ENCODE data around the gene CCDC177. TPM values are rescaled to one million over a fixed set of nuclear protein-coding genes. Genes with fewer than 3 reads are reported as not detected.

The CCDC177 gene
- total and polyA plus RNA-seq, 11 donors: 0.06 TPM; not detected in 10

DNA sequence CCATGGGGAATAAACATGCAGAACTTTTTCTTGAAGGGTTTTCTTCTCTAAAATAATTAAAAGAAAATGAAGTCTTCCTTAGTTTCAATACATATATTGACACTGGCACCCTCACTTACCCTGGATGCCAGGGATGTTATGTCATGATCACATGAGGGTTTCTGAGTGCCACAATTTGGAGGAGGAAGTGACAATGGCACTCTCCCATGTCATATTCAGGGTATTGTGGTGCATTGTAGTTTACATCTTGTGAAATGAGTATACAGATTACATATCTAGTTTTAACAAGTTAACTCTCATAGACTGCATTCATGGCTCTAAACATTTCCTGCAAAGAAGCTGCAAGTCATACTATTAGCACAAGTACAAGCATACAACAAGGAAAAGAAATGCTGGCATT, 37.7 kb downstream of the CCDC177 start:
- H3K4me1 ChIP-seq: peaks cover 0 to 5% (median 0%) of the 10 kb centered on the region in 12 donors

GRCh38 chr14:69535230-69535848, 39.3 kb downstream of the CCDC177 start:
- Histone ChIP-seq H3K4me1 (peaks cover 0 to 5% (median 0%) of the 10 kb centered on the region in 12 donors), H3K27me3 (peaks cover 0 to 16% (median 0%) of the 10 kb centered on the region in 9 donors), H3K36me3 (no peaks in the 10 kb centered on the region), H3K4me3 (no peak overlapping the region), H3K9me3 (no peaks in the 10 kb centered on the region), H3K27ac (no peak overlapping the region)
- intact Hi-C loops (cut with DNase I): loop anchor here in 4 of 10 donors (2.0 to 10.0 kb wide), 5 partner anchors 37 to 492 kb away; partner anchors contain the start of gene CCDC177 (in 2 of the 4)
- ATAC-seq: peak in 2 of 4 donors; percentile 38 to 57
- DNase-seq: peak in 2 of 5 donors; percentile 25 to 40
- WGBS, 4 donors: 0 to 5% (median 2%) methylated on average over 4 of the region's 4 CpGs
- TF ChIP-seq POLR2A (IDR thresholded peaks at IDR 0.05): no peak
- TF ChIP-seq, protein P1, sequence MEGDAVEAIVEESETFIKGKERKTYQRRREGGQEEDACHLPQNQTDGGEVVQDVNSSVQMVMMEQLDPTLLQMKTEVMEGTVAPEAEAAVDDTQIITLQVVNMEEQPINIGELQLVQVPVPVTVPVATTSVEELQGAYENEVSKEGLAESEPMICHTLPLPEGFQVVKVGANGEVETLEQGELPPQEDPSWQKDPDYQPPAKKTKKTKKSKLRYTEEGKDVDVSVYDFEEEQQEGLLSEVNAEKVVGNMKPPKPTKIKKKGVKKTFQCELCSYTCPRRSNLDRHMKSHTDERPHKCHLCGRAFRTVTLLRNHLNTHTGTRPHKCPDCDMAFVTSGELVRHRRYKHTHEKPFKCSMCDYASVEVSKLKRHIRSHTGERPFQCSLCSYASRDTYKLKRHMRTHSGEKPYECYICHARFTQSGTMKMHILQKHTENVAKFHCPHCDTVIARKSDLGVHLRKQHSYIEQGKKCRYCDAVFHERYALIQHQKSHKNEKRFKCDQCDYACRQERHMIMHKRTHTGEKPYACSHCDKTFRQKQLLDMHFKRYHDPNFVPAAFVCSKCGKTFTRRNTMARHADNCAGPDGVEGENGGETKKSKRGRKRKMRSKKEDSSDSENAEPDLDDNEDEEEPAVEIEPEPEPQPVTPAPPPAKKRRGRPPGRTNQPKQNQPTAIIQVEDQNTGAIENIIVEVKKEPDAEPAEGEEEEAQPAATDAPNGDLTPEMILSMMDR (IDR thresholded peaks at IDR 0.05): peak; percentile 17 to 70 (median 48)

More for the DNA sequence above, 37.7 kb downstream of the CCDC177 start:
- no peak for TF ChIP-seq POLR2A (IDR thresholded peaks at IDR 0.05)
- TF ChIP-seq, protein P1 (IDR thresholded peaks at IDR 0.05): no peak
- H3K36me3 ChIP-seq: no peaks in the 10 kb centered on the region
- no peak overlapping the region for H3K4me3 ChIP-seq
- H3K9me3 ChIP-seq: no peaks in the 10 kb centered on the region
- ATAC-seq (no peak), DNase-seq (no peak)
- intact Hi-C loops (cut with DNase I): loop anchor here in 3 of 10 donors (5.0 to 10.0 kb wide), 3 partner anchors 35 to 490 kb away; partner anchors contain the start of gene CCDC177 (in 1 of the 3)
- no peak overlapping the region for H3K27ac ChIP-seq
- peaks cover 0 to 23% (median 2%) of the 10 kb centered on the region in 9 donors for H3K27me3 ChIP-seq

GRCh38 chr14:69532561-69533340, 41.9 kb downstream of the CCDC177 start:
- H3K4me1 ChIP-seq: peaks cover 0 to 5% (median 0%) of the 10 kb centered on the region in 12 donors
- no peaks in the 10 kb centered on the region for H3K9me3 ChIP-seq
- TF ChIP-seq, protein P1 (IDR thresholded peaks at IDR 0.05): no peak
- no peak for TF ChIP-seq POLR2A (IDR thresholded peaks at IDR 0.05)
- DNase-seq: no peak
- H3K27ac ChIP-seq: no peak overlapping the region
- H3K27me3 ChIP-seq: peaks cover 0 to 16% (median 0%) of the 10 kb centered on the region in 9 donors
- ATAC-seq: no peak
- 48 to 59% (median 55%) methylated on average over 3 of the region's 3 CpGs for WGBS, 4 donors
- intact Hi-C loops (cut with DNase I): loop anchor here in 2 of 10 donors (10.0 kb wide), 1 partner anchor 492 kb away; no protein-coding TSS in a partner anchor
- H3K4me3 ChIP-seq: no peak overlapping the region
- no peaks in the 10 kb centered on the region for H3K36me3 ChIP-seq

DNA sequence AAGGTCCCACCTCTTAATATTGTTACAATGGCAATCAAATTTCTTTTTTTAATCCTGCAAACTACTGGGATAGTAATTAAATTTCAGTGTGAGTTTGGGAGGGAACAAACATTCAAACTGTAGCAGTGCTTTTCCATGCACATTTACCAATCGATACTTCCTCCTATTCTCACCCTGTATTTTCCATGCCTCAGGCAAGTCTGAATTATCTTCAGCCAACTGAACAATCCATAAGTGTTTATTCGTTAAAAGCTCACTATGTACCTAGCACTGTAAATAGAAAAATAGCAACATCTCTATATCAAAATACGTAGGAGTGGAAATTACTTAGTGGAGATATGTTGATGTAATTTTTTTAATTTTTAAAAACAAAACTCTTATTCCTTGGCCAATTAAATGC, 43.5 kb downstream of the CCDC177 start:
- Histone ChIP-seq H3K27ac (no peak overlapping the region), H3K4me3 (no peak overlapping the region), H3K36me3 (no peaks in the 10 kb centered on the region), H3K9me3 (no peaks in the 10 kb centered on the region), H3K4me1 (peaks cover 0 to 5% (median 0%) of the 10 kb centered on the region in 12 donors), H3K27me3 (peaks cover 0 to 16% (median 0%) of the 10 kb centered on the region in 9 donors)
- intact Hi-C loops (cut with DNase I): loop anchor here in 2 of 10 donors (10.0 kb wide), 1 partner anchor 494 kb away; no protein-coding TSS in a partner anchor
- ATAC-seq (no peak), DNase-seq (no peak)
- TF ChIP-seq, protein P1 (IDR thresholded peaks at IDR 0.05): no peak
- 75 to 85% (median 78%) methylated on average over 3 of the region's 3 CpGs for WGBS, 4 donors
